Measurements from ENCODE around the gene TRIM71. TPM values are rescaled to one million over a fixed set of nuclear protein-coding genes. Genes with fewer than 3 reads are reported as not detected.

Gene TRIM71
- total RNA-seq, 1 experiment from 2014 or later: 274 TPM

GRCh38 chr3:32819551-32820348, 2.0 kb downstream of the TRIM71 start:
- H3K27me3 Mint-ChIP-seq (ENCODE audit: low read depth): peaks cover 7% of the 10 kb centered on the region; the same call in 1 of the 2 replicates
- TF ChIP-seq ATF2 (CRISPR knock-in tag; IDR thresholded peaks at IDR 0.05; ENCODE audit: borderline replicate concordance, low read depth) (no peak), SP1 (CRISPR knock-in tag; conservative IDR thresholded peaks at IDR 0.05) (no peak), AFF4 (CRISPR knock-in tag; IDR thresholded peaks at IDR 0.05; ENCODE audit: borderline replicate concordance) (peak; percentile 52; the same call in 1 of the 2 replicates), ZNF396 (CRISPR knock-in tag; IDR thresholded peaks at IDR 0.05; ENCODE audit: borderline replicate concordance) (no peak), JUN (CRISPR knock-in tag; IDR thresholded peaks at IDR 0.05) (no peak), RELA (CRISPR knock-in tag; IDR thresholded peaks at IDR 0.05; ENCODE audit: borderline replicate concordance) (no peak), E2F4 (CRISPR knock-in tag; IDR thresholded peaks at IDR 0.05; ENCODE audit: borderline replicate concordance, low read depth) (no peak), ZNF425 (CRISPR knock-in tag; conservative IDR thresholded peaks at IDR 0.05) (no peak), CREM (CRISPR knock-in tag; IDR thresholded peaks at IDR 0.05) (0 out of 2 replicates have a peak, but pooled peaks have one; percentile 39), FOXJ3 (CRISPR knock-in tag; IDR thresholded peaks at IDR 0.05; ENCODE audit: borderline replicate concordance) (no peak), TEAD4 (CRISPR knock-in tag; IDR thresholded peaks at IDR 0.05) (no peak), FOXP1 (CRISPR knock-in tag; IDR thresholded peaks at IDR 0.05; ENCODE audit: borderline replicate concordance) (peak; percentile 61; the same call in 1 of the 2 replicates), ZBTB43 (CRISPR knock-in tag; IDR thresholded peaks at IDR 0.05) (no peak), ZNF416 (CRISPR knock-in tag; IDR thresholded peaks at IDR 0.05) (no peak), EMX1 (CRISPR knock-in tag; IDR thresholded peaks at IDR 0.05) (0 out of 2 replicates have a peak, but pooled peaks have one; percentile 11), ATF3 (CRISPR knock-in tag; conservative IDR thresholded peaks at IDR 0.05) (no peak), MLX (CRISPR knock-in tag; IDR thresholded peaks at IDR 0.05) (no peak), ARID4B (CRISPR knock-in tag; IDR thresholded peaks at IDR 0.05; ENCODE audit: borderline replicate concordance) (no peak; the same call in 1 of the 2 replicates)
- H3K9me3 Mint-ChIP-seq: no peaks in the 10 kb centered on the region
- peak overlapping the region; percentile 100 for H3K4me3 Mint-ChIP-seq
- ATAC-seq (no peak), DNase-seq (ENCODE audit: low spot score) (no peak)
- CTCF ChIA-PET: interaction anchor here (0.9 to 1.6 kb wide), 3 partner anchors 29 to 83 kb away, joined by 3 to 6 read pairs (median 3); no protein-coding TSS in a partner anchor
- peaks cover 46% of the 10 kb centered on the region for H3K4me1 Mint-ChIP-seq
- peaks cover 55% of the 10 kb centered on the region for H3K36me3 Mint-ChIP-seq
- peak overlapping the region; percentile 96 for H3K27ac Mint-ChIP-seq
- POLR2A ChIA-PET: interaction anchor here (1.2 to 3.0 kb wide), 5 partner anchors 18 to 55 kb away, joined by 3 to 13 read pairs (median 5); no protein-coding TSS in a partner anchor
